GM12891 (cell line): ENCODE data around the gene YARS1.

ENCODE experiments used
- DNase-seq: peaks from one replicate; pipeline ENCODE4 v3.0.0; 2011; ENCODE audit warnings: low spot score; ENCODE audit not compliant: insufficient read length
- FAIRE-seq: peaks from 2 replicates; lab custom pipeline; 2011; peaks lifted over from hg19 to GRCh38; lab: Jason Lieb, UNC
- PAX5 ChIP-seq: IDR thresholded peaks from 2 replicates; pipeline ENCODE4 v1.6.1; 2011; ENCODE audit warnings: low read length, moderate library complexity, mild to moderate bottlenecking; ENCODE audit not compliant: insufficient read depth, severe bottlenecking
- POLR2A ChIP-seq: IDR thresholded peaks from 2 replicates; pipeline ENCODE4 v1.6.1; 2011; ENCODE audit warnings: low read depth, low read length, control low read depth
- POLR2AphosphoS5 ChIP-seq: IDR thresholded peaks from 2 replicates; pipeline ENCODE4 v1.6.1; 2011; ENCODE audit warnings: low read depth, low read length, control low read depth
- POU2F2 ChIP-seq: IDR thresholded peaks from 2 replicates; pipeline ENCODE4 v1.6.1; 2011; ENCODE audit warnings: low read depth, mild to moderate bottlenecking, control low read depth, low read length, moderate library complexity
- SPI1 ChIP-seq: IDR thresholded peaks from 2 replicates; pipeline ENCODE4 v1.6.1; 2011; ENCODE audit warnings: low read depth, low read length, control low read depth
- TAF1 ChIP-seq: IDR thresholded peaks from 2 replicates; pipeline ENCODE4 v1.6.1; 2011; ENCODE audit warnings: low read depth, low read length, control low read depth

Gene YARS1

GRCh38 chr1:32766328-32766972 lies 50.7 kb downstream of the YARS1 start:
- DNase-seq (no peak), FAIRE-seq (no peak)
- TF ChIP-seq TAF1 (no peak), POLR2AphosphoS5 (no peak), SPI1 (no peak), POU2F2 (no peak), POLR2A (no peak), PAX5 (no peak)

- DNase-seq (no peak), FAIRE-seq (no peak)
- TF ChIP-seq TAF1 (no peak), POLR2A (no peak), SPI1 (no peak), POU2F2 (no peak), POLR2AphosphoS5 (no peak), PAX5 (no peak)
Observed at GRCh38 chr1:32765570-32766327, 51.4 kb downstream of the YARS1 start.

GRCh38 chr1:32764826-32765569 lies 52.2 kb downstream of the YARS1 start:
- FAIRE-seq (no peak), DNase-seq (no peak)
- TF ChIP-seq TAF1 (no peak), POU2F2 (no peak), POLR2A (no peak), POLR2AphosphoS5 (no peak), SPI1 (no peak), PAX5 (no peak)

- DNase-seq (no peak), FAIRE-seq (no peak)
- TF ChIP-seq SPI1: no peak
- no peak for TF ChIP-seq POLR2AphosphoS5
- TF ChIP-seq POU2F2: no peak
- no peak for TF ChIP-seq TAF1
- TF ChIP-seq POLR2A: no peak
- no peak for TF ChIP-seq PAX5
Observed at GRCh38 chr1:32763221-32763620, 53.9 kb downstream of the YARS1 start.

DNA sequence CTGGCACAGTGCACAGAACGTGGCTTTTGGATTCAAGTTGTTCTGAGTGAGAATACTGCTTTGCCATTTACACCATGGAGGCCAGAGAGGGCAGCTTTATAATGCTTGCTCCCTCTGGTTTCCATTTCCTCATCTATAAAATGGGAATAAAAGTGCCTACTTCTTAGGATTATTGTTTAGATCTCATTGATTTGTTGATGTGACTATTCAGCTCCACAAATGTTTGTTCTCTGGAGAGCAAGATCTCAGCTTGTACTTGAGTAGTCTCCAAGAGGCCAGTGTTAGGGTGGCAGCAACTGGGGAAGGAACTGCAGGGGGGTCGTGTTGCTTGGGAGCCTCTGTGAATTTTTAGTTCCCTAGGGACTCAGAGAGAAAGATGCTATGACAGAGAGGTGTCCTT lies 55.2 kb downstream of the YARS1 start:
- no peak for TF ChIP-seq POLR2A
- no peak for TF ChIP-seq SPI1
- no peak for TF ChIP-seq POLR2AphosphoS5
- no peak for TF ChIP-seq TAF1
- no peak for TF ChIP-seq PAX5
- TF ChIP-seq POU2F2: no peak
- FAIRE-seq (no peak), DNase-seq (no peak)

- FAIRE-seq: no peak
- no peak for DNase-seq
- TF ChIP-seq SPI1 (no peak), PAX5 (no peak), POU2F2 (no peak), POLR2AphosphoS5 (no peak), POLR2A (no peak), TAF1 (no peak)
Observed at GRCh38 chr1:32761253-32761877, 55.8 kb downstream of the YARS1 start.

- no peak for DNase-seq
- TF ChIP-seq PAX5 (no peak), TAF1 (no peak), SPI1 (no peak), POU2F2 (no peak), POLR2AphosphoS5 (no peak), POLR2A (no peak)
- no peak for FAIRE-seq
Observed at GRCh38 chr1:32759997-32760623, 57.0 kb downstream of the YARS1 start.

DNA sequence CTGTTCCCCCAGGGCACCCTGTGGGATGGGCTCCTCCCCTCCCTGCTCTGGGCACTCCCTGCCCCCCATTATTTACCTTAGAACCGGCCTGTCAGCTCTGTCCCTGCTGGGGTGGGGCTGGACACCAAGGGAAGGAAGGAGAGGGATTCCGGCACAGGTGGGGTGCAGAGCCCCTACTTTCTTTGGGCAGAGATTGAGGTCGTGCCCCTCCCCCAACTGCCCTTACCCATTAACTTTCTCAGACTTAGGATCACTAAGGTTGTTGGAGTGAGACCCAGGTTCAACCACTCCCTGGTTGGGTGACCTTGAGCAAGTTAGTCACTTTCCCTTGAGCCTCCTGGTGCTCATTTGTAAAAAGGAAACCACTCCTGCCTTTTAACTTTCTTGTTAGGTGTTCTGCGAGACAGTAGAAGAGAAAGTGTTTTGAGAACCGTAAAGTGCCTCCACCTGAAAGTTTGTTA lies 57.6 kb downstream of the YARS1 start:
- TF ChIP-seq TAF1: no peak
- TF ChIP-seq PAX5: no peak
- no peak for TF ChIP-seq SPI1
- TF ChIP-seq POLR2A: no peak
- TF ChIP-seq POU2F2: no peak
- FAIRE-seq (no peak), DNase-seq (no peak)
